HCT116 (cell line): ENCODE measurements around the gene IGF2BP3. TPM values are rescaled to one million over a fixed set of nuclear protein-coding genes. Genes with fewer than 3 reads are reported as not detected.

Experiments
- ATAC-seq: fragments of 200-7000 bp; cut with Tn5 transposase; 2 replicates; pipeline ENCODE4 v1.9.1; 2020; ENCODE audit warnings: mild to moderate bottlenecking, moderate library complexity
- BruUV-seq: library from RNA; stranded (reverse); fragments of 400-500 nt; replicated peaks from 2 replicates; lab custom pipeline; 2021; lab: Mats Ljungman, UMichigan
- CTCF ChIA-PET: fragments of 300-600 bp; sonication (Branson Sonifier 250); formaldehyde crosslinking; loops from one replicate; lab custom pipeline; 2021; ENCODE audit warnings: antibody characterized with exemption; lab: Charles Lee
- POLR2A ChIA-PET: fragments of 300-600, 350-600 bp; sonication (Branson Sonifier 250); formaldehyde crosslinking; loops from one replicate; lab custom pipeline; 2021; ENCODE audit warnings: antibody characterized with exemption; lab: Charles Lee
- RAD21 ChIA-PET, 2 experiments: fragments of 300-600 bp; sonication (Branson Sonifier 250); formaldehyde crosslinking; loops; one replicate each; lab custom pipeline; 2023; ENCODE audit warnings: low total read pairs in 2 of 2; ENCODE audit not compliant: uncharacterized antibody in 2 of 2, unreplicated experiment in 2 of 2, low non-redundant PET in 1 of 2; lab: Charles Lee
- DNase-seq: peaks from one replicate; pipeline ENCODE4 v3.0.0-alpha.2; 2010; ENCODE audit warnings: low read depth, low spot score
- H2AFZ ChIP-seq: fragments of 200-600 bp; shearing (Covaris generic), sonication (generic); 2 replicates; pipeline ENCODE4 v1.6.1; 2017; ENCODE audit warnings: low read depth, mixed run types, mixed read lengths, antibody characterized with exemption, low read length; ENCODE audit not compliant: poor library complexity, severe bottlenecking
- H3K27ac ChIP-seq: 2 replicates; pipeline ENCODE4 v1.5.1; 2012; ENCODE audit warnings: low read depth, low read length
- H3K27me3 ChIP-seq: fragments of 200-600 bp; sonication (generic); 2 replicates; pipeline ENCODE4 v1.6.1; 2016; ENCODE audit warnings: mixed run types, low read length, mixed read lengths; ENCODE audit not compliant: insufficient read depth
- H3K36me3 ChIP-seq, 2 experiments: fragments of 200-500 bp in 1 of 2; fragments of 200-600 bp in 1 of 2; sonication (Bioruptor generic) in 1 of 2; sonication (generic) in 1 of 2; 2 replicates each; pipeline versions ENCODE4 v1.5.1 to v1.6.1; 2014 to 2016; ENCODE audit warnings: low read length in 2 of 2, inconsistent platforms in 1 of 2, mixed read lengths in 1 of 2, mixed run types in 1 of 2; ENCODE audit not compliant: insufficient read depth in 2 of 2, control insufficient read depth in 1 of 2
- H3K4me1 ChIP-seq, 2 experiments: fragments of 200-600 bp in 1 of 2; sonication (generic) in 1 of 2; 2 replicates each; pipeline versions ENCODE4 v1.5.1 to v1.6.1; 2012 to 2017; ENCODE audit warnings: low read length in 2 of 2, inconsistent platforms in 1 of 2, mild to moderate bottlenecking in 1 of 2, mixed read lengths in 1 of 2, mixed run types in 1 of 2, moderate library complexity in 1 of 2; ENCODE audit not compliant: insufficient read depth in 2 of 2, control insufficient read depth in 1 of 2
- H3K4me2 ChIP-seq: fragments of 200-600 bp; sonication (generic); 2 replicates; pipeline ENCODE4 v1.6.1; 2017; ENCODE audit warnings: mixed run types, low read length, mixed read lengths
- H3K4me3 ChIP-seq, 2 experiments: fragments of 200-600 bp in 1 of 2; sonication (generic) in 1 of 2; replicated peaks in 1 of 2; 2 replicates each; pipeline ENCODE4 v1.5.1; 2011 to 2016; ENCODE audit warnings: low read length in 2 of 2, control low read depth in 1 of 2, low read depth in 1 of 2, mild to moderate bottlenecking in 1 of 2, mixed read lengths in 1 of 2, mixed run types in 1 of 2
- H3K79me2 ChIP-seq: fragments of 200-600 bp; sonication (generic); 2 replicates; pipeline ENCODE4 v1.6.1; 2017; ENCODE audit warnings: mild to moderate bottlenecking, mixed run types, low read length, moderate library complexity, mixed read lengths; ENCODE audit not compliant: insufficient read depth
- H3K9ac ChIP-seq: fragments of 200-600 bp; sonication (generic); 2 replicates; pipeline ENCODE4 v1.6.1; 2016; ENCODE audit warnings: low read length, mixed read lengths
- H3K9me2 ChIP-seq: fragments of 200-600 bp; sonication (generic), shearing (Covaris generic); 2 replicates; pipeline ENCODE4 v1.6.1; 2017; ENCODE audit warnings: mixed run types, mild to moderate bottlenecking, moderate library complexity; ENCODE audit not compliant: insufficient read depth
- H3K9me3 ChIP-seq, 2 experiments: fragments of 200-500 bp in 1 of 2; fragments of 200-600 bp in 1 of 2; sonication (Bioruptor generic) in 1 of 2; sonication (generic) in 1 of 2; 2 replicates each; pipeline ENCODE4 v1.6.1; 2014 to 2017; ENCODE audit warnings: low read length in 2 of 2, mixed read lengths in 2 of 2, inconsistent platforms in 1 of 2, low read depth in 1 of 2, mild to moderate bottlenecking in 1 of 2, mixed run types in 1 of 2, moderate library complexity in 1 of 2; ENCODE audit not compliant: control insufficient read depth in 1 of 2, insufficient read depth in 1 of 2
- H4K20me1 ChIP-seq: fragments of 200-600 bp; sonication (generic), shearing (Covaris generic); 2 replicates; pipeline ENCODE4 v1.6.1; 2017; ENCODE audit warnings: mixed run types, mild to moderate bottlenecking, moderate library complexity; ENCODE audit not compliant: insufficient read depth
- CEBPB ChIP-seq: IDR thresholded peaks from 2 replicates; pipeline ENCODE4 v1.6.1; 2012; ENCODE audit warnings: low read depth
- CTCF ChIP-seq, 3 experiments: fragments of 200-600 bp in 1 of 3; sonication (generic) in 1 of 3; IDR thresholded peaks in 2 of 3; conservative IDR thresholded peaks in 1 of 3; 2 replicates each; pipeline ENCODE4 v1.5.1; 2012 to 2017; ENCODE audit warnings: low read depth in 2 of 3, low read length in 2 of 3, antibody characterized with exemption in 1 of 3, borderline replicate concordance in 1 of 3, control low read depth in 1 of 3, mild to moderate bottlenecking in 1 of 3, mixed read lengths in 1 of 3, mixed run types in 1 of 3, moderate library complexity in 1 of 3; ENCODE audit not compliant: insufficient read depth in 1 of 3
- ELF1 ChIP-seq: IDR thresholded peaks from 2 replicates; pipeline ENCODE4 v1.6.1; 2012; ENCODE audit warnings: low read depth, borderline replicate concordance
- EZH2phosphoT487 ChIP-seq: fragments of 200-600 bp; IDR thresholded peaks from 2 replicates; pipeline ENCODE4 v1.6.1; 2018; ENCODE audit warnings: antibody characterized with exemption, borderline replicate concordance
- POLR2A ChIP-seq: IDR thresholded peaks from 2 replicates; pipeline ENCODE4 v1.7.0; 2011; ENCODE audit warnings: borderline replicate concordance; ENCODE audit not compliant: insufficient read depth, insufficient read length; ENCODE audit errors: extremely low read depth
- SRF ChIP-seq: IDR thresholded peaks from 2 replicates; pipeline ENCODE4 v1.6.1; 2012; ENCODE audit warnings: low read depth
- TCF7L2 ChIP-seq: IDR thresholded peaks from 2 replicates; pipeline ENCODE4 v1.7.0; 2011; ENCODE audit warnings: borderline replicate concordance, inconsistent platforms; ENCODE audit not compliant: insufficient read depth, insufficient read length; ENCODE audit errors: extremely low read depth
- ZFX ChIP-seq: fragments of 450-650 bp; IDR thresholded peaks from 2 replicates; pipeline ENCODE4 v1.6.1; 2017
- intact Hi-C: fragments of 100-400 bp; cut with micrococcal nuclease; formaldehyde crosslinking; loops from 2 replicates; pipeline ENCODE4 v1.10.0; 2022
- total RNA-seq: library from RNA; stranded (reverse); gene quantifications from one replicate; pipeline ENCODE4 v1.2.1, GENCODE V29; 2021; ENCODE audit not compliant: unreplicated experiment
- TF ChIP-seq, protein P1 (sequence below): IDR thresholded peaks from 2 replicates; pipeline ENCODE4 v1.6.1; 2012; ENCODE audit warnings: low read depth
- TF ChIP-seq, protein P2 (sequence below): IDR thresholded peaks from 2 replicates; pipeline ENCODE4 v1.6.1; 2012
- TF ChIP-seq, protein P3 (sequence below): IDR thresholded peaks from 2 replicates; pipeline ENCODE4 v1.6.1; 2012

The IGF2BP3 gene
- total RNA-seq, 1 experiment from 2014 or later = 79.1 TPM

DNA sequence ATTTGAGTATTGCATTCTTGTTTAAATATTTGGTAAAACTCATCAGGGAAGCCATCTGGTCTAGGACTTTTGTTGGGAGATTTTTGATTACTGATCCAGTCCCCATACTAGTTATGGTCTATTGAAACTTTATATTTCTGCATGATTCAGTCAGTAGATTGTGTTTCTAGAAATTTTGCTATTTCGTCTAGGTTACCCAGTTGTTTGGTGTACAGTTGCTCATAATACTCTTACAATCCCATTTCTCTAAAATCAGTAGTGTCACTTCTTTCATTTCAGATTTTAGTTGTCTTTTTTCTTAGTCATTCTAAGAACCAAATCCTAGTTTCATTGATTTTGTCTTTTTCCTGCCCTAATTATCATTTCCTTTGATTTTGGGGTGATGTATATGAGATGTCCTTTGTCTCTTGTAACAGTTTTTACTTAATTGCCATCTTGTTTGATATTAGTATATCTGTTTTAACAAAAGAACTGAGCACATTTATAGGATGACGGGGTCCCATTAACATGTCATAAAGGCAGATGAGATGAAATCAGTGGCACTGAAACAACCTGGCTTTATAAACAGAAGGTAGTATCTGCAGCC is 163.3 kb downstream of the IGF2BP3 start (continued):
- TF ChIP-seq, protein P1, sequence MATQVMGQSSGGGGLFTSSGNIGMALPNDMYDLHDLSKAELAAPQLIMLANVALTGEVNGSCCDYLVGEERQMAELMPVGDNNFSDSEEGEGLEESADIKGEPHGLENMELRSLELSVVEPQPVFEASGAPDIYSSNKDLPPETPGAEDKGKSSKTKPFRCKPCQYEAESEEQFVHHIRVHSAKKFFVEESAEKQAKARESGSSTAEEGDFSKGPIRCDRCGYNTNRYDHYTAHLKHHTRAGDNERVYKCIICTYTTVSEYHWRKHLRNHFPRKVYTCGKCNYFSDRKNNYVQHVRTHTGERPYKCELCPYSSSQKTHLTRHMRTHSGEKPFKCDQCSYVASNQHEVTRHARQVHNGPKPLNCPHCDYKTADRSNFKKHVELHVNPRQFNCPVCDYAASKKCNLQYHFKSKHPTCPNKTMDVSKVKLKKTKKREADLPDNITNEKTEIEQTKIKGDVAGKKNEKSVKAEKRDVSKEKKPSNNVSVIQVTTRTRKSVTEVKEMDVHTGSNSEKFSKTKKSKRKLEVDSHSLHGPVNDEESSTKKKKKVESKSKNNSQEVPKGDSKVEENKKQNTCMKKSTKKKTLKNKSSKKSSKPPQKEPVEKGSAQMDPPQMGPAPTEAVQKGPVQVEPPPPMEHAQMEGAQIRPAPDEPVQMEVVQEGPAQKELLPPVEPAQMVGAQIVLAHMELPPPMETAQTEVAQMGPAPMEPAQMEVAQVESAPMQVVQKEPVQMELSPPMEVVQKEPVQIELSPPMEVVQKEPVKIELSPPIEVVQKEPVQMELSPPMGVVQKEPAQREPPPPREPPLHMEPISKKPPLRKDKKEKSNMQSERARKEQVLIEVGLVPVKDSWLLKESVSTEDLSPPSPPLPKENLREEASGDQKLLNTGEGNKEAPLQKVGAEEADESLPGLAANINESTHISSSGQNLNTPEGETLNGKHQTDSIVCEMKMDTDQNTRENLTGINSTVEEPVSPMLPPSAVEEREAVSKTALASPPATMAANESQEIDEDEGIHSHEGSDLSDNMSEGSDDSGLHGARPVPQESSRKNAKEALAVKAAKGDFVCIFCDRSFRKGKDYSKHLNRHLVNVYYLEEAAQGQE = no peak
- TF ChIP-seq, protein P2, sequence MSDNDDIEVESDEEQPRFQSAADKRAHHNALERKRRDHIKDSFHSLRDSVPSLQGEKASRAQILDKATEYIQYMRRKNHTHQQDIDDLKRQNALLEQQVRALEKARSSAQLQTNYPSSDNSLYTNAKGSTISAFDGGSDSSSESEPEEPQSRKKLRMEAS = no peak
- no peak for TF ChIP-seq ZFX
- no peak for TF ChIP-seq CEBPB

DNA sequence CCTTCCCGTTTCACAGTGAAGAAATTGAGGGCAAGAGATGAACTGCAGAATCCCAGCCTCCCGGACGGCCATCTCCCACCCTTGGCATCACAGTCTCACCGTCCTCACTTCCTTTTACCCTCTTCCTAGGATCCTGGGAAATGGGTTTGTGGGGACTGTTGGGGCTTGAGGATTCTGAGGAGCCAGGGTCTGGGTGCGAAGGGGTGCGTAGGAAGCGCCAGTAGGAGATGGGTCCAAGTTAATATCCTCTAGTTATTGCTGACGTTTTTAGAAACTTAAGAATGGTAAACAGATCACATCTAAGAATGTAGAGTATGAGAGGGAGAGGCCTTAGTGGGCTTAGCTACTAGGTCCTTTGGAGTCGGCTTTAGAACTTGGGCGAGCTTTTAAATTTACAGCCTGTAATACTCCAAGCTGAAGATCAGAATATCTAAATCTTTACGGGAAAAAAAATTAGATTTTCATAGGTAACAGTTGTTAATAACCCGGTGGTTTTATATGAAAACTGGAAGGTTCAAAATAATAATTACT is 170.5 kb downstream of the IGF2BP3 start:
- intact Hi-C loops = loop anchor here (5.0 kb wide), 1 partner anchor 193 kb away; the partner anchor contains the start of gene KLHL7
- Histone ChIP-seq H3K4me1 (peaks cover 16 to 28% of the 10 kb centered on the region in 2 experiments; a peak in 3 of 4 replicates), H3K27me3 (no peaks in the 10 kb centered on the region), H4K20me1 (no peaks in the 10 kb centered on the region), H3K36me3 (peaks cover 8 to 9% of the 10 kb centered on the region in 2 experiments; a peak in 3 of 4 replicates), H3K4me2 (peak overlapping the region; percentile 100), H3K9me2 (no peaks in the 10 kb centered on the region), H3K4me3 (peak overlapping the region; percentile 96 to 100), H3K9ac (peak overlapping the region; percentile 93), H3K27ac (peak overlapping the region; percentile 81), H3K9me3 (no peaks in the 10 kb centered on the region), H3K79me2 (peaks cover 56% of the 10 kb centered on the region), H2AFZ (no peak overlapping the region)
- ChIA-PET RAD21 (no interaction called here), CTCF (no interaction called here), POLR2A (no interaction called here)
- no peak for TF ChIP-seq EZH2phosphoT487
- no peak for TF ChIP-seq CTCF (IDR thresholded peaks at IDR 0.05 in 2 of 3, conservative IDR thresholded peaks at IDR 0.05 in 1 of 3; ENCODE audit: borderline replicate concordance in 1 of 3, insufficient read depth in 1 of 3, low read depth in 2 of 3, low read length in 2 of 3)
- TF ChIP-seq, protein P3, sequence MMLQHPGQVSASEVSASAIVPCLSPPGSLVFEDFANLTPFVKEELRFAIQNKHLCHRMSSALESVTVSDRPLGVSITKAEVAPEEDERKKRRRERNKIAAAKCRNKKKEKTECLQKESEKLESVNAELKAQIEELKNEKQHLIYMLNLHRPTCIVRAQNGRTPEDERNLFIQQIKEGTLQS = no peak
- no peak for TF ChIP-seq POLR2A
- TF ChIP-seq SRF = no peak
- TF ChIP-seq ELF1 = no peak
- TF ChIP-seq TCF7L2 = no peak
- DNase-seq = no peak
- peak; percentile 5 for ATAC-seq
- BruUV-seq = no TSS peak
